Subcutaneous preadipocyte (primary cell): Measurements from ENCODE around the gene ROBO2. TPM values are rescaled to one million over a fixed set of nuclear protein-coding genes. Genes with fewer than 3 reads are reported as not detected.

Source experiments
- small RNA-seq: library from RNA; depleted of rRNA; stranded (forward); fragments of <200 nt; gene quantifications from one replicate; pipeline ENCODE3, GENCODE V24; 2012
- total RNA-seq: library from RNA; depleted of rRNA; stranded (reverse); fragments of >200 nt; gene quantifications from 2 replicates; pipeline ENCODE4 v1.2.3, GENCODE V29; 2012

Gene ROBO2, protein sequence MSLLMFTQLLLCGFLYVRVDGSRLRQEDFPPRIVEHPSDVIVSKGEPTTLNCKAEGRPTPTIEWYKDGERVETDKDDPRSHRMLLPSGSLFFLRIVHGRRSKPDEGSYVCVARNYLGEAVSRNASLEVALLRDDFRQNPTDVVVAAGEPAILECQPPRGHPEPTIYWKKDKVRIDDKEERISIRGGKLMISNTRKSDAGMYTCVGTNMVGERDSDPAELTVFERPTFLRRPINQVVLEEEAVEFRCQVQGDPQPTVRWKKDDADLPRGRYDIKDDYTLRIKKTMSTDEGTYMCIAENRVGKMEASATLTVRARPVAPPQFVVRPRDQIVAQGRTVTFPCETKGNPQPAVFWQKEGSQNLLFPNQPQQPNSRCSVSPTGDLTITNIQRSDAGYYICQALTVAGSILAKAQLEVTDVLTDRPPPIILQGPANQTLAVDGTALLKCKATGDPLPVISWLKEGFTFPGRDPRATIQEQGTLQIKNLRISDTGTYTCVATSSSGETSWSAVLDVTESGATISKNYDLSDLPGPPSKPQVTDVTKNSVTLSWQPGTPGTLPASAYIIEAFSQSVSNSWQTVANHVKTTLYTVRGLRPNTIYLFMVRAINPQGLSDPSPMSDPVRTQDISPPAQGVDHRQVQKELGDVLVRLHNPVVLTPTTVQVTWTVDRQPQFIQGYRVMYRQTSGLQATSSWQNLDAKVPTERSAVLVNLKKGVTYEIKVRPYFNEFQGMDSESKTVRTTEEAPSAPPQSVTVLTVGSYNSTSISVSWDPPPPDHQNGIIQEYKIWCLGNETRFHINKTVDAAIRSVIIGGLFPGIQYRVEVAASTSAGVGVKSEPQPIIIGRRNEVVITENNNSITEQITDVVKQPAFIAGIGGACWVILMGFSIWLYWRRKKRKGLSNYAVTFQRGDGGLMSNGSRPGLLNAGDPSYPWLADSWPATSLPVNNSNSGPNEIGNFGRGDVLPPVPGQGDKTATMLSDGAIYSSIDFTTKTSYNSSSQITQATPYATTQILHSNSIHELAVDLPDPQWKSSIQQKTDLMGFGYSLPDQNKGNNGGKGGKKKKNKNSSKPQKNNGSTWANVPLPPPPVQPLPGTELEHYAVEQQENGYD (N-terminal part only)
- under 0.01 TPM in 1 of 2 replicates, not detected in the other for total RNA-seq

DNA sequence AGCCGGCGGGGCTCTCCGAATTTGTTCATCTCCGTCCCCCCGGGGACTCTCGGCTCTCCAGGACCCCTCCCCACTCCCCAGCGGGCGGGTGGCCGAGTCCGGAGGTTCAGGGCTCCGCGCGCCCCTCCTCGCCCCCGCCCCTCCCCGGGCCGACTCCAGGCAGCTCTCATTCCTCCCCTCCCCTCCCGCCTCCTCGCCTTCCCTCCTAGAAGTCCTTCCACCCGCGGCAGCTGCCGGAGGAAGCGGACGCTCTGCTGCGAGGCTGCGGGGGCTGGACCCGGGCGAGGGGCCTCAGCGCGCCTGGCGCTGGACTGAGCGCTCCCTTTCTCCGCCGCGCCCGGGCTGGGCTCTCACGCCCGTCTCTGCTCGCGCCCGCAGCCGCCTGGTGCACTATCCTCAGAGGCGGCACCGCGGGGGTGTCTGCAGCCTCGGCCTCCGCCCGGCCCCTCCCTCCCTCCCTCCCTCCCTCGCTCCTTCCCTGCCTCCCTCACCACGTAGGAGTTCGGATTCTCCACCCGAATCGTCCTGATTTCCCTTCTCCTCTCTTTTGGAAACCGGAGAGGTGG is at the start of gene ROBO2:
TSS of gene ROBO2 (plus strand) at position 494 of the 566 bp plus-strand sequence. CDS start 687 bp downstream, outside the sequence.

Small RNAs within 50 kb of the gene (small RNA-seq; reads per million reads assigned to genes)
- gene RNU6-386P, result not detected
